A673 (cell line): ENCODE results near the gene TBC1D22A.

Source experiments
- CTCF ChIP-seq: fragments of 300-800, 200-600 bp; sonication (generic); conservative IDR thresholded peaks from 2 replicates; pipeline ENCODE4 v1.5.1; 2017; ENCODE audit warnings: low read depth, mild to moderate bottlenecking, antibody characterized with exemption, low read length, moderate library complexity, mixed read lengths
- EZH2 ChIP-seq: fragments of 200-600 bp; sonication (generic); IDR thresholded peaks from 2 replicates; pipeline ENCODE4 v1.6.1; 2017; ENCODE audit warnings: borderline replicate concordance, low read depth, mild to moderate bottlenecking, mixed read lengths, antibody characterized with exemption, low read length; ENCODE audit not compliant: poor library complexity, severe bottlenecking

- no peak for TF ChIP-seq EZH2
- no peak for TF ChIP-seq CTCF
These were observed 166.7 kb downstream of the TBC1D22A start for GRCh38 chr22:46929046-46929709.
